Osteoblast (primary cell): ENCODE data around the gene SPIRE1. TPM values are rescaled to one million over a fixed set of nuclear protein-coding genes. Genes with fewer than 3 reads are reported as not detected.

Experiments
- DNase-seq: peaks from one replicate; pipeline ENCODE4 v3.0.0; 2011; ENCODE audit warnings: low spot score, mixed read lengths; ENCODE audit not compliant: insufficient read length; ENCODE audit errors: missing footprints
- H2AFZ ChIP-seq: 2 replicates; pipeline ENCODE4 v1.6.0; 2011; ENCODE audit warnings: mild to moderate bottlenecking, low read length
- H3K27ac ChIP-seq: 2 replicates; pipeline ENCODE4 v1.5.1; 2011; ENCODE audit warnings: mild to moderate bottlenecking, low read depth, low read length, moderate library complexity
- H3K27me3 ChIP-seq: 2 replicates; pipeline ENCODE4 v1.6.0; 2012; ENCODE audit warnings: mild to moderate bottlenecking, control low read depth, inconsistent platforms, low read length, moderate library complexity; ENCODE audit not compliant: insufficient read depth
- H3K36me3 ChIP-seq: 2 replicates; pipeline ENCODE4 v1.5.1; 2011; ENCODE audit warnings: mild to moderate bottlenecking, low read length, control low read depth, moderate library complexity; ENCODE audit not compliant: insufficient read depth
- H3K4me1 ChIP-seq: 2 replicates; pipeline ENCODE4 v1.5.1; 2011; ENCODE audit warnings: mild to moderate bottlenecking, low read length, control low read depth, moderate library complexity; ENCODE audit not compliant: insufficient read depth
- H3K4me2 ChIP-seq: 2 replicates; pipeline ENCODE4 v1.6.0; 2011; ENCODE audit warnings: mild to moderate bottlenecking, low read length; ENCODE audit not compliant: insufficient read depth
- H3K4me3 ChIP-seq: fragments of 200-600 bp; sonication (generic); 3 replicates; pipeline ENCODE4 v1.5.1; 2012; ENCODE audit warnings: mild to moderate bottlenecking, low read length, inconsistent platforms; ENCODE audit not compliant: insufficient read depth
- H3K79me2 ChIP-seq: 2 replicates; pipeline ENCODE4 v1.6.0; 2012; ENCODE audit warnings: mild to moderate bottlenecking, low read length, control low read depth, inconsistent platforms; ENCODE audit not compliant: insufficient read depth
- H3K9me3 ChIP-seq: 2 replicates; pipeline ENCODE4 v1.5.1; 2011; ENCODE audit warnings: low read depth, low read length, control low read depth
- H4K20me1 ChIP-seq: 2 replicates; pipeline ENCODE4 v1.6.0; 2012; ENCODE audit warnings: mild to moderate bottlenecking, low read length, control low read depth; ENCODE audit not compliant: insufficient read depth
- total RNA-seq: library from RNA; depleted of rRNA; stranded (reverse); fragments of >200 nt; gene quantifications from 2 replicates; pipeline ENCODE4 v1.2.3, GENCODE V29; 2012
- TF ChIP-seq, protein P1 (sequence below): IDR thresholded peaks from 2 replicates; pipeline ENCODE4 v1.5.1; 2011; ENCODE audit warnings: mild to moderate bottlenecking, low read depth, low read length, moderate library complexity; ENCODE audit errors: extremely low read depth

Gene SPIRE1
- total RNA-seq, 1 donor, result 64.4 TPM

DNA sequence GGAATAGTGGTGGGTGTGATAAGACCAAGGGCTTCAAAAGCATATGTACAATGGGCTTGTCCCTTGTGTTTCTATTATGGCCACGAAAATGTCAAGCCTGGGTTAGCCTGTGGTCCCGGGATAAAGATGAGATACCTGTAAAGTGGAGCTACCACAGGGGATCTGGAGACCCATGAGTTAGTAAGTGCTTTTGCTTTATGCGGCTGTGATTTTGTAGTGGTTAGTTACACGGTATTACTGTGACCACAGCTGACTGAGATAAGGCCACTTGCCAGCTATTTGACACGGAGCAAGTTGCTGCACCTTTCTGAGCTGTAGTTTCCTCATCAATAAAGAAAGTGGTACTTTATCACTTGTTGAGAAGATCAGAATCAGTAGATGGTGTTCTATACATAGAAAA, 150.9 kb downstream of the SPIRE1 start:
- Histone ChIP-seq H4K20me1 (no peaks in the 10 kb centered on the region), H3K27me3 (no peaks in the 10 kb centered on the region), H3K36me3 (peaks cover 11% of the 10 kb centered on the region), H3K9me3 (no peaks in the 10 kb centered on the region), H3K4me1 (no peaks in the 10 kb centered on the region), H3K27ac (no peak overlapping the region), H3K4me2 (no peak overlapping the region), H3K4me3 (no peak overlapping the region), H3K79me2 (peaks cover 5% of the 10 kb centered on the region), H2AFZ (no peak overlapping the region)
- no peak for DNase-seq
- TF ChIP-seq, protein P1, sequence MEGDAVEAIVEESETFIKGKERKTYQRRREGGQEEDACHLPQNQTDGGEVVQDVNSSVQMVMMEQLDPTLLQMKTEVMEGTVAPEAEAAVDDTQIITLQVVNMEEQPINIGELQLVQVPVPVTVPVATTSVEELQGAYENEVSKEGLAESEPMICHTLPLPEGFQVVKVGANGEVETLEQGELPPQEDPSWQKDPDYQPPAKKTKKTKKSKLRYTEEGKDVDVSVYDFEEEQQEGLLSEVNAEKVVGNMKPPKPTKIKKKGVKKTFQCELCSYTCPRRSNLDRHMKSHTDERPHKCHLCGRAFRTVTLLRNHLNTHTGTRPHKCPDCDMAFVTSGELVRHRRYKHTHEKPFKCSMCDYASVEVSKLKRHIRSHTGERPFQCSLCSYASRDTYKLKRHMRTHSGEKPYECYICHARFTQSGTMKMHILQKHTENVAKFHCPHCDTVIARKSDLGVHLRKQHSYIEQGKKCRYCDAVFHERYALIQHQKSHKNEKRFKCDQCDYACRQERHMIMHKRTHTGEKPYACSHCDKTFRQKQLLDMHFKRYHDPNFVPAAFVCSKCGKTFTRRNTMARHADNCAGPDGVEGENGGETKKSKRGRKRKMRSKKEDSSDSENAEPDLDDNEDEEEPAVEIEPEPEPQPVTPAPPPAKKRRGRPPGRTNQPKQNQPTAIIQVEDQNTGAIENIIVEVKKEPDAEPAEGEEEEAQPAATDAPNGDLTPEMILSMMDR, result no peak

DNA sequence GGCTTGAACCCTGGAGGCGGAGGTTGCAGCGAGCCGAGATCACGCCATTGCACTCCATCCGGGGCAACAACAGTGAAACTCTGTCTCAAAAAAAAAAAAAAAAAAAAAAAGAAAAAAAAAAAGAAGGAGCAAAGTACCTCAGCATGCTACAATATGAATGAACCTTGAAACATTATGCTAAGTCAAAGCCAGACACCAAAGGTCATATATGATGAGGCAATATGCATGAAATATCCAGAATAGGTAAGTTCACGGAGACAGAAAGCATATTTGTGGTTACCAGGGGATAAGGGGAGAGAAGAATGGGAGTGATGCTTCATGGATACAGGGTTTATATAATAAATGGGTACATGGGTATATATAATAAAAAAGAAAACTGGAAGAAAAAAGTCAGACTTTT, 156.9 kb downstream of the SPIRE1 start:
- H3K4me3 ChIP-seq, result no peak overlapping the region
- no peak overlapping the region for H3K4me2 ChIP-seq
- H4K20me1 ChIP-seq, result no peaks in the 10 kb centered on the region
- peaks cover 2% of the 10 kb centered on the region for H3K79me2 ChIP-seq
- H2AFZ ChIP-seq, result no peak overlapping the region
- H3K36me3 ChIP-seq, result peaks cover 12% of the 10 kb centered on the region
- no peaks in the 10 kb centered on the region for H3K4me1 ChIP-seq
- no peak overlapping the region for H3K27ac ChIP-seq
- no peaks in the 10 kb centered on the region for H3K9me3 ChIP-seq
- TF ChIP-seq, protein P1, result no peak
- DNase-seq, result no peak
- no peaks in the 10 kb centered on the region for H3K27me3 ChIP-seq

DNA sequence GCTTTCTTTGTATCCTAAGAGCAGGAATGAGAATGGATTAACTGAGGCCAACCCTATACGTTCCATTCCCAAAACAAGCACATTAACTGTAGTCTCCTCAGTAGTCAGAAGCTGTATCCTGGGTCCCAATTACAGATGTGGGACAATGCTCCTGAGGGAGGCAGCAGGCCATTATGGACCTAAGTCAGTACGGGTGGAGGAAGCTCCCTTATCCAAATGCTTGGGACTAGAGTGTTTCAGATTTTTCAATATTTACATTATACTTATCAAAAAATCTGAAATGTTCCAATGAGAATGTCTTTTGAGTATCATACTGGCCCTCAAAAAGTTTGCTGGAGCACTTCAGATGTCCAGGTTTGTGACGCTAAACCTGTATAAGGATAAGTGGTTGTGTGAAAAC, 160.1 kb downstream of the SPIRE1 start:
- Histone ChIP-seq H3K4me2 (no peak overlapping the region), H3K79me2 (no peaks in the 10 kb centered on the region), H3K36me3 (peaks cover 22% of the 10 kb centered on the region), H3K9me3 (no peaks in the 10 kb centered on the region), H3K4me1 (no peaks in the 10 kb centered on the region), H3K27me3 (no peaks in the 10 kb centered on the region), H4K20me1 (no peaks in the 10 kb centered on the region), H3K27ac (no peak overlapping the region), H2AFZ (no peak overlapping the region), H3K4me3 (no peak overlapping the region)
- no peak for DNase-seq
- TF ChIP-seq, protein P1, result no peak

DNA sequence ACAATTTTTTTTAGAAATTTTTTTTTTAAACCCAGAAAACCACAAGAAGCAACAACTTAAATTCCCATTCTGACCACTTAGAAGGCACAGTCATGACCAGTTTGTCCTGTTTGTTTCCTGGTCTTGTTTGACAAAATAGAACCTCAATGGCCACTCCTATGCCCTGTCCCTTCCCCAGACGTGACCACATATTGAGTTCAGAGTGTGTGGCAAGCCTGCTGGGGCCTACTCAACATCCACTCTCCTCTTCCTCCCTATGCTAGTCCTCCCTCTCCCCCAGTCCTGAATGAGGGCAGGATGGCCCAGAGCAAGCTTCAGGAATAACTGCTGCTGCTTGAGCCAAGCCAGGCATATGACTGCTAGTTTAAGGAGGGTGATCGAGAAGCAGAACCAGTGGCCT, 160.6 kb downstream of the SPIRE1 start:
- Histone ChIP-seq H3K79me2 (no peaks in the 10 kb centered on the region), H3K4me2 (no peak overlapping the region)

More for the DNA sequence above, 160.6 kb downstream of the SPIRE1 start:
- TF ChIP-seq, protein P1, result no peak
- Histone ChIP-seq H3K36me3 (peaks cover 26% of the 10 kb centered on the region), H4K20me1 (no peaks in the 10 kb centered on the region), H2AFZ (no peak overlapping the region), H3K4me1 (no peaks in the 10 kb centered on the region), H3K9me3 (no peaks in the 10 kb centered on the region), H3K4me3 (no peak overlapping the region), H3K27me3 (no peaks in the 10 kb centered on the region), H3K27ac (no peak overlapping the region)
- DNase-seq, result no peak
